ENCODE data around the gene DHRS7B. TPM values are rescaled to one million over a fixed set of nuclear protein-coding genes. Genes with fewer than 3 reads are reported as not detected.

The DHRS7B gene
- polyA plus RNA-seq, 1 donor (not counting 4 experiments of a cell fraction or from before 2014, with no cell fraction given): 33.8 TPM

- Histone ChIP-seq H3K79me2 (ENCODE audit: control insufficient read depth, insufficient read depth, low read length) (peaks cover 61% of the 10 kb centered on the region), H3K9ac (ENCODE audit: control insufficient read depth, extremely low read depth, insufficient read depth, low read length) (no peak overlapping the region), H3K4me2 (ENCODE audit: control insufficient read depth, extremely low read depth, insufficient read depth, low read depth, low read length) (peak overlapping the region; percentile 27), H3K36me3 (ENCODE audit: control insufficient read depth in 2 of 2, extremely low read depth in 1 of 2, insufficient read depth in 2 of 2, low read length in 2 of 2) (peaks cover 11 to 35% of the 10 kb centered on the region in 2 experiments), H4K20me1 (ENCODE audit: control insufficient read depth, extremely low read depth, insufficient read depth, low read length) (peaks cover 30% of the 10 kb centered on the region), H3K9me1 (ENCODE audit: control insufficient read depth, extremely low read depth, insufficient read depth, low read length) (peaks cover 16% of the 10 kb centered on the region), H3K27me3 (ENCODE audit: control insufficient read depth, extremely low read depth, insufficient read depth, low read length) (no peaks in the 10 kb centered on the region), H3K27ac (ENCODE audit: control insufficient read depth, insufficient read depth, low read length) (peak overlapping the region; percentile 43), H3K9me3 (ENCODE audit: control insufficient read depth, low read depth, low read length) (no peaks in the 10 kb centered on the region), H3K4me1 (ENCODE audit: control insufficient read depth, extremely low read depth, insufficient read depth, low read length) (peaks cover 53% of the 10 kb centered on the region), H3K4me3 (ENCODE audit: control insufficient read depth in 2 of 3, extremely low read depth in 1 of 3, insufficient read depth in 2 of 3, low read depth in 1 of 3, low read length in 3 of 3) (no peak overlapping the region), H2AFZ (ENCODE audit: control insufficient read depth, low read length) (no peak overlapping the region)
- TF ChIP-seq CTCF (optimal IDR thresholded peaks at IDR 0.05 in 1 of 3, IDR thresholded peaks at IDR 0.05 in 1 of 3, conservative IDR thresholded peaks at IDR 0.05 in 1 of 3; ENCODE audit: extremely low read depth in 1 of 3, insufficient read depth in 2 of 3, low read length in 3 of 3): no peak
- dilution Hi-C loops (cut with MboI; ENCODE audit: extremely low pct_ligation_motif_present, low sequenced_read_pairs): no loop called here
- DNase-seq (ENCODE audit: low read depth, low spot score): no peak
- peak; percentile 48 for FAIRE-seq
Observed at GRCh38 chr17:21199311-21199710, 72.5 kb downstream of the DHRS7B start.

- no peak overlapping the region for H3K4me3 ChIP-seq (ENCODE audit: control insufficient read depth in 2 of 3, extremely low read depth in 1 of 3, insufficient read depth in 2 of 3, low read depth in 1 of 3, low read length in 3 of 3)
- no peak for TF ChIP-seq EZH2 (IDR thresholded peaks at IDR 0.05; ENCODE audit: low read length)
- no peak for TF ChIP-seq CTCF (optimal IDR thresholded peaks at IDR 0.05 in 1 of 3, IDR thresholded peaks at IDR 0.05 in 1 of 3, conservative IDR thresholded peaks at IDR 0.05 in 1 of 3; ENCODE audit: extremely low read depth in 1 of 3, insufficient read depth in 2 of 3, low read length in 3 of 3)
- H3K79me2 ChIP-seq (ENCODE audit: control insufficient read depth, insufficient read depth, low read length): peaks cover 66% of the 10 kb centered on the region
- peaks cover 11 to 35% of the 10 kb centered on the region in 2 experiments for H3K36me3 ChIP-seq (ENCODE audit: control insufficient read depth in 2 of 2, extremely low read depth in 1 of 2, insufficient read depth in 2 of 2, low read length in 2 of 2)
- H3K9me3 ChIP-seq (ENCODE audit: control insufficient read depth, low read depth, low read length): no peaks in the 10 kb centered on the region
- dilution Hi-C loops (cut with MboI; ENCODE audit: extremely low pct_ligation_motif_present, low sequenced_read_pairs): no loop called here
- peaks cover 49% of the 10 kb centered on the region for H3K4me1 ChIP-seq (ENCODE audit: control insufficient read depth, extremely low read depth, insufficient read depth, low read length)
- peaks cover 16% of the 10 kb centered on the region for H3K9me1 ChIP-seq (ENCODE audit: control insufficient read depth, extremely low read depth, insufficient read depth, low read length)
- no peaks in the 10 kb centered on the region for H3K27me3 ChIP-seq (ENCODE audit: control insufficient read depth, extremely low read depth, insufficient read depth, low read length)
- H3K27ac ChIP-seq (ENCODE audit: control insufficient read depth, insufficient read depth, low read length): peak overlapping the region; percentile 43
- H2AFZ ChIP-seq (ENCODE audit: control insufficient read depth, low read length): no peak overlapping the region
- peak overlapping the region; percentile 73 for H3K4me2 ChIP-seq (ENCODE audit: control insufficient read depth, extremely low read depth, insufficient read depth, low read depth, low read length)
- peaks cover 32% of the 10 kb centered on the region for H4K20me1 ChIP-seq (ENCODE audit: control insufficient read depth, extremely low read depth, insufficient read depth, low read length)
- FAIRE-seq: no peak
- DNase-seq (ENCODE audit: low read depth, low spot score): no peak
- H3K9ac ChIP-seq (ENCODE audit: control insufficient read depth, extremely low read depth, insufficient read depth, low read length): no peak overlapping the region
Observed at GRCh38 chr17:21199856-21200255, 73.1 kb downstream of the DHRS7B start.
